GM18511 (cell line): ENCODE data around the gene SEC23B.
"Not testable (repeated sequence)": the region's sequence is repeated elsewhere in the genome, so short reads cannot be mapped to it uniquely, and the experiment has no call there.

Experiments used
- ATAC-seq: cut with Tn5 transposase; IDR thresholded peaks from one replicate; pipeline ENCODE4 v1.9.1; 2021; ENCODE audit warnings: mild to moderate bottlenecking, moderate library complexity; ENCODE audit not compliant: unreplicated experiment

Gene SEC23B

DNA sequence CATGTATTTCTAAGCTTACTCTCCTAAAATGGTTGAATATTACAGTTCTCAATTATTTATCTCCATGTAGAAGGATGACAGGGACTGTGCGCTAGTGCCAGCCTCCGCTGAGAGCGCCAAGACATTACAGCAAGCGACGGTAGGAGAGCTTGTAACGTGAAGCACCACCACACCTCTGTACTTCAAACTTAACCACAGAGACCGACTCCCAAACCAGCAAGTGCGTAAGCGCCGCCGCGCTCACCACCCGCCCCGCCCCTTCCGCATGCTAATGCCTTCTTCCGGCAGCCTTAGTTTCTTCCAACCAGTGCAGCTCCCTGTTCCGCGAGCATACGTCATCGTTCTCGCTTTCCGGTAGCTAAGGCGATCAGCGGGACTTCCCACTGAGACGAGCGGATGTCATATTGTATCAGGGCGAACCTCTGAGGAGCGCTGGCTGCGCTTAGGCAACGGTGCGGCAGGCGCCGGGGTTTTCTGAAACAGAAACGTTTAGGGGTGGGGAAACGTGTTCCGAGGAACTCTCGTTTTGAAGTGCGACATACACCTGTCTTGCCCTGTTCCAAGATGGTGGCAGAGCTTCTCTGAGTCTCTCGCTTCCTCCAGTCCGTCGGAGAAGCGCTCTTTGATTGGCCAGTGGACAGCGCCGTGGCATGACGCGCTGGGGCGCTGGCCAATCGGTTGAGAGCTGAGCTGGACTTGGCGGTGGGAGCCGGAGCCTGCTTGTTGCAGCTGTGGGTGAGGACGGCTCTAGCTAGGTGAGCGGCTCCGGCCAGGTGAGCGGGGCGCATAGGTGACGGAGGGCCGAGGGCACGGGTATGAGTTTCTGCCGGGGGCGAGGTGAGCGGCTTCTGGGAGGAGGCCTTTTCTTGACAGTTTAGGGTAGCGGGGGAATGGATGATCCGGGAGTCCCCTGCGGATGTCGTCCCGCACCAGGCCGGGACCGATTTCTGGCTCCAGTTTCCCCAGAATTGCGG lies at the start of gene SEC23B:
Gene SEC23B, plus strand, starts transcription at position 723 of the 974 bp plus-strand sequence. CDS start 2,896 bp downstream, outside the sequence.
- peak; percentile 96 for ATAC-seq

DNA sequence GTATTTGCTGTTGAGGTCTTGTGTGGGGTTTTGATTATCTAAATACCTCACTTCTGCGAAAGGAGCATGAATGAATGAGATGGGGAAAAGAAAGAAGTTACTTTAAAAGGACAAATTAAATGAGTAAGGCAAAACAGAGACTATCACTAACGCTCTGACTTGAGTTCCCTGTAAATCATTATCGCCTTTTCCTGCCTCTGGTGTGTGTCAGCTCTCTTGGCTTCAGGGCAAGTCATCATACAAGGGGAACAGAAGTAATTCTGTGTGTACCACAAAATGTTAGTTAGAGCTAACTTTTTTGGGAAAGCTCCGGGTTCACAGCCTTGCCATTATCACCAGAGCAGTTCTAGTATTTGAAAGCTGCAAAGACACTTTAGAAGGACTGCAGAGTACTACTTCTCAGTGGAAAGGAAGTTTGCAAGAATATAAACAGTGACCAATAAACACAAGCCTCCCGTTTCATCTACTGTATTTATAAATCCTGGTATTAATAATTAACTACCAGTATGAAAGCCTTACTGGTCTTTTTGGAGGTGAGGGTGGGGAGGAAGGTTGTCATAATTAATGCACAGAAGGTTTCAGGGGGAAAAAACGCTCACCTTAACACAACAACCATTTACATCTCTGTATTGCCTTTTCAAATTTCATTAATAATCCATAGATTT lies 42.1 kb upstream of the SEC23B start:
- no peak for ATAC-seq

DNA sequence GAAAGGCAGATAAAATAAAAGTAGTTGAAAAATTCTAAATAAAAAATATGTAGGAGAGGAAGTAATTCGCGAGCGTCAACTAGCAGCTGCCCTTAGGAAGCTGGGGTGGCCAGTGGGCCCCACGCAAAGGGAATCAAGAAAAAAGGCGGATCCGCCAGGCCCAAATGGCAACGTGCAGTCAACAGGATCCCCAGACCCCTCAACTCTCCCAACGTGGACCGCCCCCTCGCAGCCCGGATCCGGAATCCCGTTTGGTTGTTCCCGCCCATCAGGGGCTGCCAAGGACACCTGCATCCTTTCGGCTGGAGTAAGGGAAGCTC lies 41.2 kb upstream of the SEC23B start:
- ATAC-seq, result peak; percentile 33

DNA sequence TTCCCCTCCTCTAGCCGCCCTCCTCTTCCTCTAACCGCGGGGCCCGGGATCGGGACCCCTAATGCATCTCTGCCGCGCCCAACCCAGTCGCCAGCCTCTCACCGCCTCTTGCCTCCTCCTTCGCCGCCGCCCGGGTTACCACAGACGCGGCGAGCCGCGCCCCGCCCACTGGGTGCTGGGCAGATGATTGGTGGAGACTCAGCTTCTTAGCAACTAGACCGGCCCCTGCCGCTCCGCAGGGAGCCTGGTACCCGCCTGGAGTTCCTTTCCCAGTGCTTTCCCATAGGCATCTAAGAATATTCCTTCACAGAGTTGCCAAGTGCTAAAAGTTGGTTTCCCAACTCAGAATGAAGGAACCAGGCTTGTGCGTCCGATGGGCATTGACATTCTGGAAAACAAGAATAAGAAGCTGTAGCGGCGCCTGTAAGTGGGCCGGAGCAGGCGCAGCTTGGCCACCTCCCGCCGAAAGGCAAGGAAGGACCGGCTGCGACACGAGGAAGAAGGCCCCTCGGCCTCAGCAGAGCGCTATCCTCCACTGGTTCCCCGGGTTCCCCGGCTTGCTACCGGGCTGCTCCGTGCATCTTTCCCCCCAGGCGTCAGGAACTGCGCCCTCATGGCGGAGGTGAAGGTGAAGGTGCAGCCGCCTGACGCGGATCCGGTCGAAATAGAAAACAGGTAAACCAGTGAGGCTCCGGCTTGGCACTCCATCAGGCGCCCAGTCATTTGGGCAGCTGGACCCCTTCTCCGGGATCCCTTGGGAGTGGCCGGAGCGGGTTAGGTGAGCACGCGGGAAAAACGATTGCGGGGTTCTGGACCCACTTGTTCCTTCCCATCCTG lies 40.6 kb upstream of the SEC23B start, which contains the start of the genes DZANK1 and POLR3F:
Gene DZANK1, minus strand, starts transcription at position 137 of the 837 bp plus-strand sequence. CDS start 1,672 bp downstream, outside the sequence.
Gene POLR3F, plus strand, starts transcription at position 497 of the 837 bp plus-strand sequence. Its CDS starts 117 bp downstream, at position 614.
- ATAC-seq, result peak; percentile 98

DNA sequence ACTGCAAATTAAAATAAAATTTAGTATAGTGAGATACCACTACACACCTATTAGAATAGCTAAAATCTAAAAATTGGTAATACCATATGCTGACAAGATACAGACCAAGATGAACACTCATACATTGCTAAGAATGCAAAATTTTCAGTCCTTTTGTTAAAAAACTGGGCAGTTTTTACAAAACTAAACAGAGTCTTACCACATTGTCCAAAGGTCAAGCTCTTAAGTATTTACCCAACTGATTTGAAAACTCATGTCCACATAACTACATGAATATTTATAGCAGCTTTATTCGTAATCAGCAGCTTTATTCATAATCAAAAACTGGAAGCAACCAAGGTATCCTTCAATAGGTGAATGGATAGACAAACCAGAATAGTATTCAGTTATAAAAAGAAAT lies 30.5 kb upstream of the SEC23B start:
- ATAC-seq, result no peak

DNA sequence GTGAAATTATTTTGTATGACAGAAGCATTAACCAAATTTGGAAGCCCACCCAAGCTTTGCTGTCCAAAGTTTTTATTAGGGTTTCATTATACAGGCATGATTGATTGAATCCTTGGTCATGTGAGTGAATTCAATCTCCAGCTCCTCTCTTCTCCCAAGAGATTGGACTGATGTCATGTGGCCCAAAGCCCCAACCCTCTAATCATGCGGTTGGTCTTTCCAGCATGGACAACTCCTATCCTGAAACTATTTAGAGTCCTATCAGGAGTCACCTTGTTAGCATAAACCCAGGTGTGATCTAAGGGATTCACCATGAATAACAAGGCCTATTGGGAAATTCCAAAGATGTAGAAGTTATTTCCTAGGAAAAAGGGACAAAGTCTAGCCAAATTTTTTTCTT lies 29.9 kb upstream of the SEC23B start:
- no peak for ATAC-seq

DNA sequence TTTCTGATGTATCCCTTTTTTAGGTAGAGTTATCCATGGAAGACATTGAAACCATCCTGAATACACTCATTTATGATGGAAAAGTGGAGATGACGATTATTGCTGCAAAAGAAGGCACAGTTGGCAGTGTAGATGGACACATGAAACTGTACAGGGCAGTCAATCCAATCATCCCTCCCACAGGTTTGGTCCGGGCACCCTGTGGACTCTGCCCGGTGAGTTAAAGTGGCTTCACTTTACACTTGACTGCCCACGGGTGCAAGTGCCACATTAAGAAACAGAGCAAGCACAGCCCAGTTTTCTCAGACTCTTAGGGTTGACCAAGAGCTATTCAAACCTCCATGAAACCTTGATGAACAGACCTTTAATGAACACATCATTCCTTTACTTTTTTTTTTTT lies 26.1 kb upstream of the SEC23B start:
- ATAC-seq, result no peak

DNA sequence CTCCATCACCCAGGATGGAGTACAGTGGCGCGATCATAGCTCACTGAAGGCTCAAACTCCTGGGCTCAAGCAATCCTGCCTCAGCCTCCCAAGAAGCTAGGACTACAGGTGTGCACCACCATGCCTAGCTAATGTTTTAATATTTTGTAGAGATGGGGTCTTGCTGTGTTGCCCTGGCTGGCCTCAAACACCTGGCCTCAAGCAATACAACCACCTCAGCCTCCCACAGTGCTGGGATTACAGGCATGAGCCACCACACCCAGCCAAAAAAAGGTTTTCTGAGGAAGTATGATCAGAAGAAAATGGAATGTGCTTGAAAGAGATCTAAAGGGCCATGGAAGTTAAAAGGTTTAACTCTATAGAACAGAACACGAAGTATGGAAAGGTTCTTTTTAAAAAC lies 19.4 kb upstream of the SEC23B start:
- no peak for ATAC-seq

DNA sequence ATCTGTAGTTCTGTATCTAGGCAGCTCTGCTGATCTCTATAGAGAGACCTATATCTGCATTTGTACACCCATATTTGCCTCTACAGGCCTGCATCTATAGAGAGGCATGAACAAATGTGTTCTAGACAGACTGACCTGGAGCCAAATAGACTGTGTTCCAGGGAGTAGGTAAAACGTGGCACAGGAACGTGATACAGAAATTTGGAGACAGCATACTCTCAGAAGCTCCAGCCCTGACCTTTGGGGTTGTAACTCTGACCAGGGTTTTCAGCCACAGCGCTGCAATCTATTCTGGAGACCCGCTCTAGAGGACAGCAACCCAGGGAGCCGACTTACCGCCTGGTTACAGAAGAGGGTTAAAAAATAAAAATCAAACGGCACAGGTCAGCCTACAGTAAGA lies 11.7 kb upstream of the SEC23B start:
- no peak for ATAC-seq

DNA sequence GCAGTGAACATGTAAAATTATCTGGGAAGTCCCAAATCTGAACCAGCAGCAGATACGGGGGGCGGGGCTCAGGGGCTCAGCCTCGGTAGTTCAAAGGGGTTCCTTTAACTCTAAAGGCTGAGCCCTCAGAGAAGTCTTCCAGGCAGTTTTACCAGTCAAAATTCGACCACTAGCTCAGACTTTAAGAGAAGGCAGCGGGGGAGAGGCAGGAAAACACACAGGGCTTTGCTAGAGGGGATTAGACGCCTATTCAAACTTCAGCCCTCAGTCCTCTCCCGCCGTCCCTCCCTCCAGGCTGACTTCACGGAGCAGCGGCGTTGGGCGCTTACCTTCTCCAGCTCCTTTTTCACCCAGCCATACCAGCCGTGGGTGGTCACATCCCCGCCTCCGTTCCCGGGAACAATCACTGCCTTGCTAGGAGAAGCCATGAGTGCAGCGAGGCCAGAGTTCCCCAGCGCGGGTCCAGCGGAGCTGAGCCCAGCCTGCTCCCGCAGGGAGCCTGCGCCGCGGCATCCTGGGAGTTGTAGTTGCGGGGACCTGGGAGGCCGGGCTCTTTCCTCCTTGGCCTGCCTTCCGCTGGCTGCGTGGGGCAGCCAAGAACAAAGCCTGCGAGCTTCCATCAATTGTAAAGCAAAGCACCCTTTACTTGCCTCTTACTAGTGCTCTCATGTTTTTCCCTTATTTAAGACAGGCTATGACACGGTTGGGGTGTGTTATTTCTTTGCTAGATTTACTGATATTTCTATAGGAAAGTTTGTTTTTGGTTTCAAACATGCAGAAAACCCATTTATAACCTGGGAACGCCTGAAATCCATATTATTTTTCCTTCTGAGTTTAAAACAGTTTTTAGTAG lies 10.8 kb upstream of the SEC23B start, which contains the start of gene RBBP9:
Gene RBBP9, minus strand, starts transcription at position 486 of the 853 bp plus-strand sequence. Its CDS starts 58 bp downstream, at position 428.
- peak; percentile 99 for ATAC-seq

DNA sequence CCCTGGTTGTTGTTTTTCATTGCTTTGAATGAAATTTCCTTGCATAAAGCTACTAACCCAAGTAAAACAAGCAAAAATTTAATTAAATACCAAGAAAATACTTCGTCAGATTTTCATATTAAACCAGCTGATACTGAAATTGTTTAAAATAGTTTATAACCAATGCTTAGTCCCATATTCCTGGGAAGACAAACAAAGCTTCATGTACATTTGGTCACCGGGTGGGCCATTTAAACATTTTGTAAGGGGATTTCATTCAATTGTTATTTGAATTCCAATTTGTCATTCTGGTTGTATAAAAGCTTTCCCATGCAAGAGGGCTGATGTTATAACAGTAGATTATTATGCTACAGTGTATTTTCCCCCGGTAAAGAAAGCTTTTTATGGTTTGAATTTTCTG lies 10.1 kb upstream of the SEC23B start:
- ATAC-seq, result no peak

DNA sequence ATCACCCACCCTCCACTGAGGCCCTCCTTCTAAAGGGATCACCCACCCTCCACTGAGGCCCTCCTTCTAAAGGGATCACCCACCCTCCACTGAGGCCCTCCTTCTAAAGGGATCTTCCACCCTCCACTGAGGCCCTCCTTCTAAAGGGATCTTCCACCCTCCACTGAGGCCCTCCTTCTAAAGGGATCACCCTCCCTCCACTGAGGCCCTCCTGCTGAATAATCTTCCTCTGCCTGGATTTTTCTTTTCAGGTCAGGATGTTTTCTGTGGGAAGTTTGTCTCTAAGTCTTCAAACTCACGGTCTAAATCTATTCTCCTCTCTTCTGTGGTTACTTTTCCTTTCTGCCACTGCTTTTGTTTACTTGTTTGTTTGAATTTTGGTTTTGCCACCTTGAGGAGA lies 6.1 kb upstream of the SEC23B start:
- ATAC-seq, result not testable (repeated sequence)

DNA sequence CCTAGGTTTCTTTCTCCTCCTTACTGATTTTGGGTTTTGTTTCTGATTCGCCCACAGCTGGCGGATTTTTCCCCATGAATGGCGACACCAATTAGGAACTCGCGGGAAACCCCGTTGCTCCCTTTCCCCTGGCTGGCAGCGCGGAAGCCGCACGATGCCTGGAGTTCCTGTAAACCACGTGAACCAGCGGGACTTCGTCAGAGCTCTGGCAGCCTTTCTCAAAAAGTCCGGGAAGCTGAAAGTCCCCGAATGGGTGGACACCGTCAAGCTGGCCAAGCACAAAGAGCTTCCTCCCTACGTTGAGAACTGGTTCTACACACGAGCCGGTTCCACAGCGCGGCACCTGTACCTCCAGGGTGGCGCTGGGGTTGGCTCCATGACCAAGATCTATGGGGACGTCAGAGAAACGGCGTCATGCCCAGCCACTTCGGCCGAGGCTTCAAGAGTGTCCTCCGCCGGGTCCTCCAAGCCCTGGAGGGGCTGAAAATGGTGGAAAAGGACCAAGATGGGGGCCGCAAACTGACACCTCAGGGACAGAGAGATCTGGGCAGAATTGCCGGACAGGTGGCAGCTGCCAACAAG lies 3.2 kb upstream of the SEC23B start:
- no peak for ATAC-seq

DNA sequence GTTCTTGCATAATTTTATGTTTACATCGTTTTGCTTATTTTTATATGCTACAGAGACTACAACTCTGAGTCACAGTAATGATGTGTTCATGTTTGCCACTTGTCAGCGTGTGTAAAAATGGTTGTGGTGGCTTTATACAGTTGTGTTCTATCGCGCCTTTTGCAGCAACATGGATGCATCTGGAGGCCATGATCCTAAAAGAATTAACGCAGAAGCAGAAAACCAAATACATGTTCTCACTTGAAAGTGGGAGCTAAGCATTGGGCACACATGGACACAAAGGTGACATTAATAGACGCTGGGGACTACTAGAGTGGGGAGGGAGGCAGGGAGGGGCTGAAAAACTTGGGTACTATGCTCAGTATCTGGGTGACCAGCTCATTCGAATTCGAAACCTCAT lies 996 bp upstream of the SEC23B start:
- no peak for ATAC-seq

DNA sequence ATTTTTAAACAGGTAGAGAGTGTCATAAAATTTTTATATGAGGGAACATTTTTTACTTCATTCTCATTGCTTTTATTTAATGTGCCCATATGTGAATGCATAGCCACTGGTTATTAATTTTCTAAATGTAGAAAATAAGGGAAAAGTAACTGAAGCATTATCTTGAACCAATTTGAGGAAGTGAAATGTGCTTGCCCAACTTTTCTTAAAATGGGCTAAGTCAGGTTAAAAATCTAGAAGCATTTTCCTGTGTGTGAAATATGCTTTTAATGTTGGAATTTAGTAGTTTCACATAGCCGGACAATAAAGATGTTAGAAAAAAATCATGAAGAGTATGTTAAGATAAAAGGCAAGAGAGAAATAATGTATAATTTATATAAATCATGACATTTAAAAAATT lies 3.8 kb downstream of the SEC23B start:
- no peak for ATAC-seq

DNA sequence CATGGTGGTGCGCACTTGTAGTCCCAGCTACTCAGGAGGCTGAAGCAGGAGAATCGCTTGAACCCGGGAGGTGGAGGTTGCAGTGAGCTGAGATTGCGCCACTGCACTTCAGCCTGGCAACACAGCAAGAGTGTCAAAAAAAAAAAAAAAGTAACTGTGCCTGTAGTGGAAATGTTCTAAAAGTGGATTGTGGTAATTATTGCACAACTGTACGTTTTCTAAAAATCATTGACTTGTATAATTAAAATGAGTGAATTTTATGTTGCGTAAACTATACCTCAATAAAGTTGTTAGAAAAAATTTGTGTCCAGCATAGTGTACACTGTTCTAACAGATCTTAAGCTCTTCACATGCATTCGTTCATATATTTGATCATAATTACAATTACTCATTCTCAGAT lies 5.5 kb downstream of the SEC23B start:
- ATAC-seq, result no peak

DNA sequence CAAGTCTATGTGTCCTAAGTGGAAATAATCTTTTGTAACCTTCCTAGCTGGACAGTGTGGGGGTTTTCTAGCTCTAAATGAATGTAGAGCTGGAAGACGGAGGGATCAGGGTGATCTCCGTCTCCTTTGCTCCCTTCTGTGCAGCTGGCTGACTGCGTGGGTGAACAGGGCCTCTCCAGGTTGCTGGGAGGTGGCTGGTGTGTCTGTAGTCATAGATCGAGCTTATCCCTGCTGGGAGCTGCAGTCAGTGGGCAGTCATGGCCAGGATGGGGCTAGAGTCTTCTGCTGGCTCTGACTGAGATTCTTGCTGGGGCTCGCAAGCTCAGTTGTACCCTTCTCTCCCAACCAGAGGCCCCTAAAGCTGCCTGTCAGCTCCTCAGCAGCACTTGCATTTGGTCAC lies 6.4 kb downstream of the SEC23B start:
- ATAC-seq, result no peak

DNA sequence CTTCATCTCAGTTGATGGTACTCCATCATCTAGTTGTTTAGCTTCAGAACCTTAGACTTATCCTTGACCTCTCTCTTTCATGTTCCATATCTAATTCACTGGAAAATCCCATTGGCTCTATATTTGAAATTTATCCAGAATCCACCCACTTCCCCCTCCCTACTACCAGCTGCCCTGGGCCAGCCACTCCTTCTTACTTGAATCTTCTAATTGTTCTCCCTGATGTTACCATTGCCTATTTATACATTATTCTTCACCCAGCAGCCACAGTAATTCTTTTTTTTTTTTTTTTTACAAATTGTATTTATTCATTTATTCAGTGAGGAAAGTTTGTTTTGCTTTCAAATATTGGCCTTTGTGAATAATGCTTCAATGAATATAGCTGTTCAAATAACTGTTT lies 8.2 kb downstream of the SEC23B start:
- no peak for ATAC-seq

DNA sequence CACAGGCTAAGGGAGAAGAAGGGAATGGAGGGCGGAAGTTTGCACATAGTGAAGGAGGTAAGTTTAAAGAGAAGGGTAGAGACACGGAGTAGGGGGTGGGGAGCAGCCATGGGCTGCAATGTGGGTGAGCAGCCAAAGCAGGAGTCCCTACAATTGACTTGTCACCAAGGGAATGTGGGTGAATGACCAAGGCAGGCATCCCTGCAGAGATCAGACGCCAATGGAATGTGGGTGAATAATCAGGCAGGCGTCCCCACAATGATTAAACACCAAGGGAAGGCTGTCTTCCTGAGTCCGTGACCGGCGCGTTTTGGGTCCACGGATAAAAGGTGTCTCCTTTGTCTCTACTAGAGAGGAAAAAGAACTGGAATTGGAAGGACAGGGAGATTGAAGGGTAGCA lies 14.3 kb downstream of the SEC23B start:
- not testable (repeated sequence) for ATAC-seq

DNA sequence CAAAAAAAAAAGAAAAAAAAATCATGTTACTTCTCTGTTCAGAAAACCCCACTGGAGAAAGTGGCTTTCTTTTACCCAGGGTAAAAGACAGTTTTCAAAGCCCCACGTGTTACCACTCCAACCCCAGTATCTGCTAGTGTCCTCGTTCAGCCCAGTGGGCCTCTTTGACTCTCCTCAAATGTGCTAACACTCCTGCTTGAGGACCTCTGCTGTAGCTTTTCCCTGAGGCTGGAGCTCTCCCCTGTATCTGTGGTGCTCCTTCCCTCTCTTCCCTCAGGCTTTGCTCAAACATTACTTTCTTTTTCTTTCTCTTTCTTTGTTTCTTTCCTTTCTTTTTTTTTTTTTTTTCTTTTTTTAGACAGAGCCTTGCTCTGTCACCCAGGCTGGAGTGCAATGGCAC lies 15.3 kb downstream of the SEC23B start:
- no peak for ATAC-seq
